DMS 273 (cell line): ENCODE results near the gene ARHGEF2.
"Not testable (repeated sequence)": the region's sequence is repeated elsewhere in the genome, so short reads cannot be mapped to it uniquely, and the experiment has no call there.

Experiments
- DNase-seq: peaks from one replicate; lab custom pipeline; 2025; ENCODE audit not compliant: unreplicated experiment; lab: John Stamatoyannopoulos, UW

ARHGEF2 gene

DNA sequence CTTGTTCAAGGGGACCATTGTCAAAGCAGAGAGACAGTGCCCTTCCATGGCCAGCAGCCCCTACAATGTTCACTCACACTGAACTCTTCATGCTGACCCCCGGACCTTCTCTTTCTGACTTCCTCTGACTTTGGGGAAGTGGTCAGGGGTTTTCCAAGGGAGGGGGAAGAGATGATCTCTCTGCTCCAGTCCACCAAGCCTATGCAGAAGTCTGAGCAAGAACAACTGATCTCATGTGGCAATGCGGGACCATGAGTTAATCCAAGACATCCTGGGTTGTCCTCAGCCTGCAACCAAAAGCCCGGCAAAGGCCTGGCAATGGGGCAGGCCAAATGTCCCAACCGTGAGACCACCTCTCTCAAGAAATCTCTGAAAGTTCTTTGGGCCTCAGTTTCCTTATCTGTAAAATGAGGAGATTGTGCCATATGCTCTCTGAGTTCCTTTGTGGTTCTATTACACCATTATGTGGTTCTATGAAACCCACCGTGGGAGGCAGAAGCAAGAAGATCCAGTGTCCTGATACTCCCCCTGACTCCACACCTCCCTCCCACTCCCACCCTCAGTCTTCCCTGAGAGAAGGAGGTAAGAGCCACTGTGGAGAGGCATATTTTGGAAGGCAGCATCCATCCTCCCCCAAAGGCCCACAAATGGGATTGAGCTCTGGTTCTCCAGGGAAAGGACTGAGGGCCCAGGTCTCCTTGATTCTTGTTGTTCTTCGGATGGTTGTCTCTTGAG is 11.8 kb upstream of the ARHGEF2 start:
- DNase-seq = no peak

DNA sequence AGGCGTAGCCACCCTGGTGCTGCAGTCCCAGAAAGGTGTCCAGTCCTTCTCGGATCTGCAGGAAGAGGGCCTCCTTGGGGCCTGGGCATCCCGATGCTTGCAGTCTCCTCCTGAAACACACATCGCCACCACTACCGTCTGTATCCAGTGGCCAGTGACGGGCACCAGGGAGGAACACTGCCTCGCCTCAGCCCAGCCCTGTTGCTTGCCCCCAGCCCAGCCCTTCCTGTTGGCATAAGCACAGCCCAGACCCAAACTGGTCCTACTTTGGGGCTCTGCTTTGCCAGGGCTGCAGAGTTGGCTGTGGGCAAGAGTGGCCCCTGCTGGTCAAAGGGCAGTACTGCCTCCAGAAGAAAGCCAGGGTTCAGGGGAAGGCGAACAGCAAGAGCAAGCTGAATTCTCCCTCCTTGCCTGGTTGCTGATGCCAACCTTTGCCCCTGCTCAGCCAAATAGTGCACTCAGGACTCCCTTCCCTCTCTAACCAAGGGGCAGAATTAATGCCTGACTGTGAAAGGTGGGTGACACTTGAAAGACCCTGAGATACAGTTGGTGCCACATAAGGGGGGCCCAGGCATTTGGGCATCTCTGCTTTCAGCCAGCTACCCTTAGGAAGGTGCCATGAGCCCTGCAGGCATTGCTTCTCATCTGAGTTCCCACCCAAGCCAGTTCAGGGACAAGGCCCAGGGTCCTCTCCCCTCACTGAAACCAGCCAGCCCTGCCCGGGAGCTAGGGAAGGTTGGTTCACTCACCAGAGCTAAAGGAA is 11.1 kb upstream of the ARHGEF2 start:
- DNase-seq = peak; percentile 82

DNA sequence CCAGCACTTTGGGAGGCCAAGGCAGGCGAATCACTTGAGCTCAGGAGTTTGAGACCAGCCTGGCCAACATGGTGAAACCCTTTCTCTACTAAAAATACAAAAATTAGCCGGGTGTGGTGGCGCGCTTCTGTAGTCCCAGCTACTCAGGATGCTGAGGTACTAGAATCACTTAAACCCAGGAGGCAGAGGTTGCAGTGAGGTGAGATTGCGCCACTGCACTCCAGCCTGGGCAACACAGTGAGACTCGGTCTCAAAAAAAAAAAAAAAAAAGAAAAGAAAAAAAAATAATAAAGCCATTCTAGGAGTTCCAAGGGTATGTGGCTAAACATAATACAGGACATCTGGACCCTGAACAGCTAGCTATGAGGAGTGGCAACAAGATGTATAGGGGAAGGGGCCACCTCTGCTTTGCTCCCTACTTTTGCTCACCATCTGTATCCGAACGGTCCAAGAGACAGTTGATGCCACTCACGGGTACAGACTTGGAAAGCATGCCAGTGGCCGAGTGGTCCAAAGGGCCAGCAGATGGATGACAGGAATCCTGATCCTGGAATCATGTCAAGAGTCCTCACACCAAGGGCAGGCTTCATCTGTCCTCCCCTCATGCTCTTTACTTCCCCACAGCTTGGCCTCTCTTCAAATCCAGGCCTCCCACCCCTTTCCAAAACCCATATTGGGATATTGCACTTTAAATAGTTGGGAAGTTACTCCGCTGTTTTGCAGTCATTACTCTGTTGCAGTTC is 6.7 kb upstream of the ARHGEF2 start:
- not testable (repeated sequence) for DNase-seq

DNA sequence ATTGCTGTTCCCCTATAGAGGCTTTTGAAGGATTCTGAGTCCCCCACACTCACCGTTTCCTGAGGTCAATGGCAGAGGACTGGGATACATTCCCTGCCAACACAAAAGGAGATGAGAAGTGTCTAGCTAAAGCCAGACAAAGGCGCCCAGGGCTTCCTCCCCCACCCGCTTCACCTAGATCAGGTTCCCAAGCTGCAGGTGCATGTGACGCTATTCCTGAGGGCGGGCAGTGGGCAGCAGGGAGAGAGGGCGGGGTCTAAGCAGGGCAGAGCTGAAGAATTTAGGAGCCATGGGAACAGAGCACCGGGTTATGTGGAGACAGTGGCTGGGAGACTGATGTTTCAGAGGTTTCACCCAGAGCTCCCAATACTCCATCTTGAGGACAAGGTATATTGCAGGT is 6.0 kb upstream of the ARHGEF2 start:
- no peak for DNase-seq

DNA sequence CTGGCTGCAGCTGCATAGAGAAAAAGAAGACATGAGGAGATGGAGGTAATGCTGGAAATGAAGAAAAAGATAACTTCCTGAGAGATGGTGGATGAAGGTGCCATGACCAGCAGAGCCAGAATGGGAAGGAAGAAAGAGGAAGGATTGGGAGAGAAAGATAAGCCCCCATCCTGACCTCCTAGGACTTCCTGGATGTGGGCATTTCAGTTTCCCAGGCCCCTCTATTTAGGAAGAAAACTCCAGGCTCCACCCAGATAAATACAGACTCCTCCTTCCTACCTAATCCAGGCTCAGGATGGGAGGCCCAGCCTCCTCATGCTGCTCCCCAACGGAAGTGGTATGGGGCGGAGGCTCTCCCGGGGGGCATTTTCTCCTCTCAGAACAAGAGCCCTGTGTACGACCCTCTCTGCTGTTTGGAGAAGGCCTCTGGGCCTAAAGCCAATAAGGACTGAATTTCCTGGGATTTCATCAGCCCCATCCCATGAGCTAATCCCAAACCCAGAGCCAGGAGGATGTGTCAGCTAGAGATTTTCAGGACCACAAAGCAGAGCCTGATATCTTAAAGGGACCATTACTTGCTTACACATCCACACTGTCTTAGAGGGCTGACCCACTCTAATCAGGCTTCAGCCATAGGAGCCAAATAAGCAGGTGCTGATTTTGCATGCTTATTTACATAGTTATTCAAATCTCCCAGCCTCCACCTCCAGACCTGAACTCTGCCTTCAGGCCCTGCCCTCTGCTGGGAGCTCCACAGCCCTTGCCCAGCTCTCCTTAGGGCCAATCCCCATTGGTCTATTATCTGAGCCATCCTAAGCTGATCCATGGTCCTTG is 5.1 kb upstream of the ARHGEF2 start:
- DNase-seq = peak; percentile 72

DNA sequence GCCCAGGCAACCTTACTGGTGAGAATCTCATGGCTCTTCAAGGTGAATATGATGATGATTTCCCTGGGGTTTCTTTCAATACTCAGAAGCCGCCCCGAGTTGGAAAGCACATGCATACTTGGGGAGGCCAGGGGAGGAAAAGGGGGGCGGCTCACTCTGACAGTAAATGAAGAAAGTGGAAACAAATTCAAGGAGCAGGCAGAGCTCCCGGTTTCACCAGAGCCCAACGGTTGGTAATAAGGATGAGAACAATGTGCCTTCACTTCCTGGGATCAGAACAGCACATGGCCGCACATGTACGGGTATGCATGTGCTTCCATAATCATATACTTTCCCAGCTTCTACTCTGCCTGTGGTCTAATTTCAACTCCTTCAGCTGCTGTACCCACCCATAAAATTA is 3.8 kb upstream of the ARHGEF2 start:
- DNase-seq = no peak

DNA sequence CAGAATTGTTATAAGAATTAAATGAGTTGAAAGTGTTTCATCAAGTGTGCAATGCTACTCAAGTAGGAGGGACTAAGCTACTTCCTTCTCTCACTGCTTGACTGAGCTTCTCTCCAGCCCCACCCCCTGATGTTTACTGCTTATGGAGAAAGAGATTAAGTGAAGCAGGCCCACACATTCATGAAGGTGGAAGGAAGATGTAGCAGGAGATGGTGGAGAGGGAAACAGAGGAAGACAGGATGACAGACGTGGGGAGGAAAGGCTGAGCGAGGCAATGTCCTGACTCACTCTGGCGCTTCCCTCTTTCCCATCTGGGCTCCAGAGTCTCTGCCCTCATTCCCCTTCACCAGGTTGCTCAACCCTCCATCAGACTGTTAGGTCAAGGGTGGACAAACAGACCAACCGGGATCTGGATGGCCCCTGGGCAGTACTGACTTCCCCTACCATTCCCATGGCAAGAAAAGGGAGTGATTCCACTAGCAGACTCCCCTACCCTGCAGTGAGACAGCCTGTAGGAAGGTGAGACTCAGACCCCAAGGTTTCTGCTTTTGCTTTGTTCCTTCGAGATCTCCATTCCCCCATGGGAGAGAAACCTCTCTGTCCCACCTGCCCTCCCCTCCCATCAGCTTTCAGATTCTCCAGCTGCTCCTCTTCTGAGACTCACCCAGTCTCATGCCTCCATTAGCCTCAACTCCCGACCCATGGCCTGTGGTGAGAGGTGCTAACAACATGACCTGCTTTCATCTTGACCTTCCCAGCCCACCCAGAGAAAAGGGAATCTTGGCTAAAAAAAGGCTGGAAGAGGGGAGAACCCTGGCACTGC is 3.1 kb upstream of the ARHGEF2 start:
- no peak for DNase-seq

DNA sequence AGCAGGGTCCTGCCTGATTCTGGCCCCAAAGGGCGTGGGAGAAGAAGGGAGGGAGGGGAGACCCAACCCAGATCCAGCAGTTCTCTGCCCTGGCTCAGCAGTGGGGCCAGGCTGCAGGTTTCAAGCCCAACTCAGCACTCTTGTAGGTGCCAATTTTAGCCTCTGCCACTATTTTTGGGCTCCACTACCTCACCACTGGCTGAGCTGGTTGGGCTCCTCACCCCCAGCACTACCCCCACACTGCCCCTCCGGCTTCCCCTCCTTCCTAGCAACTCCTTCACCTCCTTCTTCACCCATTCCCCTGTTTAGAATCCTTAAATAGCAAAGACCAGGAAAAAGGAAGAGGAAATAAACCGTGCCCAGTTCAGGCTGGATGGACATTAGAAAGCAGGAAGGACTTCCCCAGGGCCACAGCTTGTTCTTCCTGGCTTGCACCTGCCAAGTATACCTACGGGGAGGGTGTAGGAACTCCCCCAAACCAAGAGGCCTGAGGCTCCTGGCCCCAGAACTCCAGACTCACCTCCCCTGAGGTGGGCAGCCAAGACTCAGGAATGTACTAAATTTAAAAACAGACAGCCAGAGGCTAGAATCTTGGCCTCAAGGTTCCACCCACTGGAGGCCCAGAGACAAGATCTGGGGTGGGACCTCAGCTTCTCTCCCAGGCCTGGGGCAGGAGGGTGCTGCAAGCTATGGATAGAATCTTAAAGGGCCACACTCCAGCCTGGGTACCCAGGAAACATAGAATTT is 1.4 kb upstream of the ARHGEF2 start:
- DNase-seq = no peak

DNA sequence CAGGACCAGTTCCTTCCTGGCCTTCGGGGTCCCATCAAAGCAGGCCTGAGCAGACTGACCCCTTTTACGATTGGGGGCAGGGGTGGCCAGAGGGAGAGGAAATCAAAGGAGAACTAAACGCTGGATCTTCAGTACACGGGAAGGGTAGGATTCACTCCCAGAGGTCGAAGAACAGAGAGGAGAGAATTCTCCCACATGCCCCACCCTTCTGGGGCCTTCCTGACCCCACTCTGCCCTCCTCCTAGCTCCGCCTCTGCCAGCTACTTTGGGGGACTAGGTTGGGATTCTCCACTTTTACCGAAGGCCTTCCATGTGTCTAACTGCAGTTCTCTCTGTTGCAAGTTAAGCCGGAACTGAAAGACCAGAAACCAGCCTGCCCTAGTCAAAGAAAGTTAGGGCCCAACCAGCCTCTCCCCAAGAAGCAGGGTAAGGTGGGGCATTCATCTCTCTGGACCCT is 654 bp upstream of the ARHGEF2 start:
- no peak for DNase-seq

DNA sequence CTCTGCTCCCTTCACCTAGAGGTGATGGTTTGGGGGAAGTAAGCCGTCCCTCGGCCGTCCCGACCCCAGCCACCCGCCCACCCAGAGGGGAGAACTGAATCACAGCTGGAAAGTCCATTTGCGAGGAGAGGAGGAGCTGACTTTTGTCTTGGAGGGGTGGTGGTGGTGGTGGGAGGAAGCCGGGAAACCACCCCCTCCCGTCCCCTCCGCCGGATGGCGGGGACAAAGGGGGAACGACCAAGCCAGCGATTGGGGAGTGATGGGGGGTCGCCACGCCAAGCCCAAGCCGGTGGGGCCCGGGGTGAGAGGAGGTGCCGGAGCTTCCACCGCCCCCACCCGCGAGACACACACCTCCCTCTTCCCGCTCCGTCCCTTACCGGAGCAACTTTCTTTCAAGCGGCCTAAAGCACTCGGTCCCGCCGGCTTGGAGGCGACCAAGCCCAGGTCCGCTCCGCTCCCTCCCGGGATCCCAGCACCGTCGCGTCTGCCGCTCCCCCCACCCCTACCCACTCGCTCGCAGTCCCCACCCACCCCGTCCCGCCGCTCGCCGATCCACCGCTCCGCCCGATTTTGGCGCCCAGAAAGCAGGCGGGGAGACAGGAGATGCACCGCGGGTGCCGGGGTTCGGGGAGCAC is 540 bp downstream of the ARHGEF2 start:
- peak; percentile 71 for DNase-seq

DNA sequence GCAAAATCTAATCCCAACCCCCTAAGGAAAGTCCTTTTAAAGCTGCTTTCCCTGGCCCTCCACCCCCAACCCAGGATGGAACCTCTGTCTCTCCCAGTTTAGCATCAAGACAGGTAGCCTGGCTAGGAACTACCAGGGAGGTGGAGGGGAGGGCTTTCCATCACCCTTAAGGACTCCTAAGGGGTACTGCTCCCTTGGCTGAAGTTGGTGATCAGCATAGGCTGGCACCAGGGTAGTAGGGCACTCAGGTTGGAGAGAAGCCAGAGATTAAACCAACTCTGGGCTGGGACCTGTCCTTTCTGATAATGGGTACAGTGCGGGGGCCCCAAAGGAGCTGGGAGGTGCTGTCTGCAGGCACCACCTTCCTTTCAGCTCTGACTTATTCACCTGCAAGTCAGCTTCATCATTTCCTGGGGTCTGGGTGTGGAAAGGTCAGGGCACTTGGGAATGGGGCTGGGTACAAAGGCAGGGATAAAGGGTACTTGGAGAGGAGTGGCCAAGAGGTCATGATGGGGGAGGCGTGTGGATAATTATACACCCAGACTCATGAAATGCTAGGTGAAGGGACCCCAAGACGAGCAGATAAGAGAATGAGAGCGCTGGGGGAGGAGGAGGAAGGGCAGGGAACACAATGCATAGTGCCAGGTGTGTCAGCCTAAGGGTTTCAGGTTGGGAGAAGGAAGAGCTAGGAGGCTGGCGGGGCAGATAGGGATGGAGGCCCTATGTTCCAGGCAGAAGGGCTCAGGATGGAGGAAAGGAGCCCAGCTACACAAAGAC is 1.2 kb downstream of the ARHGEF2 start:
- peak; percentile 60 for DNase-seq

DNA sequence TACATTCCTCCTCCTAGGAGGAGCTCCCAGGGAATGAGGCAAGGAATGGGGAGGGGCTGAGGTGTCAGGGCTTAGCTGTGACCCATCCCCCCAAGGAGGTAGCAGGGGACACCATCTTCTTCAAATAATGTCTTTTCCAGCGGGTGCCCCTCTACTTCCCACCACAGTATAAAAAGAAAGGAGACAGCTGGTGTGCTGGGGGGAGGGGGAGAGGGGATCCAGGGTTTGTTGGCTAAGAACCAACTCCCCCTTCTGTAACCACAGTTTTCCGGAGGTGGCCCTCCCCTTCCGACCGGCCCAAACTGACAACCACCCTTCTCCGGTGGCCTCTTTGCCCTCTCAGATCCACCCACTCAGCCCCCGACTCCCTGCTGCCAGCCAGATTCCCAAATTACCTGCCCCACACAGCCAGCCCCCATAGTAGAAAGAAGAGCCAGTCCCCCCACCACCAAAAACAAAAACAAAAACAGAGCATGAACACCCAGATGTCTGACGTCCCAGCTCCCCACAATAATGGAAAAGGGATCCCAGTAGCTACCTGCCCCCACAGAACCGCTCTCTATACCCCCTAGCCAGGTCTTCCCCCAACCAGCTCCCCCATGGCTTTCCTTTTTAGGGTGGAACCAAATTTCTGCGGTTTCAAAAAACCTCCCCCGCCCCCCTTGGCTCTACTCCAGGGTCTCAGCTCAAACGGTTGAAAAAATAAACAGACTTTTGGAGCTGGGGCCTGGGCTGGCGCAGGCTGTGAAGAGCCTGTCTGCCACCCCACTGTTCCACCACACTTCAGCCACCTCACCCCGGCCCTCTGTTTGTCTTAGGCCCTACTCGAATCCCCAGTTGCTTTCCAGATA is 2.1 kb downstream of the ARHGEF2 start:
- peak; percentile 91 for DNase-seq

DNA sequence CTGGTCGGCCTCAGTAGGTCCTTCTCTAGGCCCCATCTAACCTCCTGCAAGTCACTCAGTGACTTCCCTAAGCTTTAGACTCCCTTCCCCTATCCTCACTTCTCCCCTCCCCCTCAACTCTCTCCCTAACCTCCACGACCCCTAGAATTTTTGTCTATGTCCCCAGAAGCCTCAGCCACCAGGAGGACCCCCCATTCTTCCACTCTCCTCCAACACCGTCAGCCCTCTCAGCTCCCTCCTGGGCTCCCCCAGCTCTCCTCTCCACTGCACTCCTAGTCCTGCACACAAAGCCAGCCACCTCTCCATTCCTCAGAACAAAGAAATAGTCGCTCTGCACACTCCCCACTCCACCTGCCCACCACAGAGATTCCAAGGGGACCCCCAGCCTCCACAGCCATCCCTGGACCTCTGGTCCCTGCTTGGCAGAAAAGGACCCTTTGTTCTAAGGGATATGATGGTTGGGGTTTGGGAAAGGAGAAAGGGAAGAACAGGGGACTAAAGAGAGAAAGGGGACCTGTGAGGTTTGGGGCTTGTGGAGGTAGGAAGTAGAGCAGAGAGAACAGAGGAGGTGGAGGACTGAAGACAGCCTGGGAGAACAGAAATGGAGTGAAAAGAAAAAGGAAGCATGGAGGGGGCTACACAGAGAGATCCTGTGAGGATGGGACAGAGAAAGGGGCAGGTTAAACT is 2.8 kb downstream of the ARHGEF2 start:
- no peak for DNase-seq

DNA sequence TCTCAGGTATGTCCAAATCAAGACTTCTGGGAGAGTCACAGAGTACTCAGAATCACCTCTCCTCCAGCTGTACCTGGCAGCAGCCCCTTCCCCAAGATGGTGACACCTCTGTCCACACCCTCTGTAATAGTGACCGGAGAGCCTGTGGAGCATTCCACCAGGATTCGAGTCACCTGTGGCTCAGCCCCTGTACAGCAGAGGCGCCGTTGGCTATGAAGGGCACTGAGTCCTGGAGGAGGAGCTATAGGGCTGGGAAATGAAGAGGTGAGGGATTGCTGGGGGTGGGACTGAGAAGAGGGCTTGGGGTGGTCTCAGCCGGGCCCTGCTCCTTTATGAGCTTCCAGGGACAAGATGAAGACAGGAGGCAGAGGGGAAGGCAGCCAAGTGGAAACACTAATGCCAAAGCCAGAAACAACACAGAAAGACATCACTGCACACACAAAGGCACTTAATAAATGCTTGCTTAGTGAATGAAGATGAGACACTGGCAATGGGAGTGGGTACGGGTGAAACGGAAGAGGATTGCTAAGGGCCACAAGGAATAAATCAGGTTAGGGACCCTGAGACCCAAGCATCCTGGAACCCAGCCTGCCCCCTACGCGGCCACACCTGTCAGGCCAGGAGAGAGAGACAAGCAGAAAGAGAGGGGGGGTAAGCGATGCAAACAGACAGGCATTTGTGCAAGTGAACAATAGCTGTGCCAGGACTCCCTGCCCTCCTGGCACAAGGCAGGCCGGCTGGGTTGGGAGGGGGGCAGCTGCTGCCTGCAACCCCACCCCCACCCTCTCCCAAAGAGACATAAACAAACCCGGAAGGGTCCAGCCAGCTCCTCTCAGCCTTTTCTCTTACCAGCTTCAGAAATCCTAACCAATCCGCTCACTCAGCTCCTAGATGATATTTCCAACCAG is 3.9 kb downstream of the ARHGEF2 start:
- peak; percentile 63 for DNase-seq

DNA sequence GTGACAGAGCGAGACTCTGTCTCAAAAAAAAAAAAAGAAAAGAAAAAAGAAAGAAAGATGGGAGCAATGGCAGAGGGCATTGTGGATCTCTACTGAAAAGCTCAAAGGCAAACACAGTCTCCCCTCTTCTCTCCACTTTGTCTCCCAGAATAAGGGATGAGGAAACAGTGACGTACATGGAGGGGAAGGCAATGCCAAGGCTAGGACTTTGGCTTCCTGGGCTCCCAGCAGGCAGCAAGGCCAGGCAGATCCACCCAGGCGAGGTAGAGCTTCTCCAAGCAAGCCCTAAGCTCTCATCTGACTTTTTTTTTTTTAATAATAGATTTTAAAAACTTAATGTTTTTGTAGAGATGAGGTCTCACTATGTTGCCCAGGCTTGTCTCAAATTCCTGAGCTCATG is 4.6 kb downstream of the ARHGEF2 start:
- no peak for DNase-seq
